CD14-positive monocyte (primary cell): ENCODE measurements around the gene RTN1. TPM values are rescaled to one million over a fixed set of nuclear protein-coding genes. Genes with fewer than 3 reads are reported as not detected.

ENCODE experiments used
- DNase-seq, 3 donors: peaks; one replicate each; pipeline ENCODE4 v3.0.0-alpha.2; 2011 to 2022
- H2AFZ ChIP-seq: 2 replicates; pipeline ENCODE4 v1.6.0; 2012; ENCODE audit warnings: mild to moderate bottlenecking, low read depth, low read length, inconsistent platforms; ENCODE audit not compliant: insufficient read depth, poor library complexity, severe bottlenecking
- H3K27ac ChIP-seq, 2 donors: 1 replicate in 1 of 2; 2 replicates in 1 of 2; pipeline ENCODE4 v1.5.1; 2012 to 2013; ENCODE audit warnings: low read length in 2 of 2, control low read depth in 1 of 2, inconsistent platforms in 1 of 2, low read depth in 1 of 2, mild to moderate bottlenecking in 1 of 2
- H3K27me3 ChIP-seq, 2 donors: one replicate each; pipeline versions ENCODE4 v1.6.0 to v1.6.1; 2011 to 2013; ENCODE audit warnings: low read length in 2 of 2; ENCODE audit not compliant: control insufficient read depth in 2 of 2, insufficient read depth in 2 of 2
- H3K36me3 ChIP-seq, 2 donors: replicated peaks in 1 of 2; 1 replicate in 1 of 2; 2 replicates in 1 of 2; pipeline versions ENCODE4 v1.5.1 to v1.6.1; 2012 to 2013; ENCODE audit warnings: low read length in 2 of 2, control low read depth in 1 of 2, inconsistent platforms in 1 of 2, mild to moderate bottlenecking in 1 of 2; ENCODE audit not compliant: insufficient read depth in 2 of 2, control insufficient read depth in 1 of 2
- H3K4me1 ChIP-seq, 2 donors: 1 replicate in 1 of 2; 2 replicates in 1 of 2; pipeline versions ENCODE4 v1.5.1 to v1.6.1; 2012 to 2013; ENCODE audit warnings: low read length in 2 of 2, control low read depth in 1 of 2, inconsistent platforms in 1 of 2, mild to moderate bottlenecking in 1 of 2, moderate library complexity in 1 of 2; ENCODE audit not compliant: insufficient read depth in 2 of 2, control insufficient read depth in 1 of 2
- H3K4me2 ChIP-seq: replicated peaks from 2 replicates; pipeline ENCODE3; 2012; ENCODE audit warnings: low read length, moderate library complexity, mild to moderate bottlenecking; ENCODE audit not compliant: poor library complexity, severe bottlenecking; ENCODE audit errors: extremely low read depth
- H3K4me3 ChIP-seq, 3 experiments: fragments of 200-600 bp in 1 of 3; sonication (generic) in 1 of 3; replicated peaks in 1 of 3; 1 replicate in 2 of 3; 2 replicates in 1 of 3; pipeline ENCODE4 v1.5.1; 2011 to 2013; ENCODE audit warnings: low read length in 3 of 3, mild to moderate bottlenecking in 3 of 3, control low read depth in 2 of 3, low read depth in 2 of 3, inconsistent platforms in 1 of 3, moderate library complexity in 1 of 3
- H3K79me2 ChIP-seq: 2 replicates; pipeline ENCODE4 v1.6.0; 2012; ENCODE audit warnings: mild to moderate bottlenecking, control low read depth, inconsistent platforms, low read length, moderate library complexity; ENCODE audit not compliant: insufficient read depth
- H3K9ac ChIP-seq: 2 replicates; pipeline ENCODE4 v1.6.0; 2017; ENCODE audit warnings: low read length, mild to moderate bottlenecking; ENCODE audit not compliant: insufficient read depth, poor library complexity, severe bottlenecking
- H3K9me3 ChIP-seq, 2 donors: replicated peaks in 1 of 2; 1 replicate in 1 of 2; 2 replicates in 1 of 2; pipeline versions ENCODE4 v1.5.1 to v1.6.1; 2012 to 2013; ENCODE audit warnings: low read length in 2 of 2, control low read depth in 1 of 2; ENCODE audit not compliant: control insufficient read depth in 1 of 2, insufficient read depth in 1 of 2
- H4K20me1 ChIP-seq: 2 replicates; pipeline ENCODE4 v1.6.0; 2012; ENCODE audit warnings: mild to moderate bottlenecking, low read length, control low read depth, moderate library complexity; ENCODE audit not compliant: insufficient read depth
- H3K27ac Mint-ChIP-seq, 7 donors: one replicate each; pipeline ENCODE4 v1.8.0; 2020; ENCODE audit warnings: mild to moderate bottlenecking in 7 of 7, mixed read lengths in 7 of 7, moderate library complexity in 6 of 7, inconsistent platforms in 2 of 7
- H3K27me3 Mint-ChIP-seq, 3 donors: one replicate each; pipeline ENCODE4 v1.8.0; 2021 to 2022; ENCODE audit warnings: low read depth in 3 of 3, mild to moderate bottlenecking in 3 of 3, mixed read lengths in 3 of 3, moderate library complexity in 3 of 3, inconsistent platforms in 1 of 3
- H3K36me3 Mint-ChIP-seq, 2 donors: one replicate each; pipeline ENCODE4 v1.8.0; 2020; ENCODE audit warnings: mixed read lengths in 2 of 2, inconsistent platforms in 1 of 2, mild to moderate bottlenecking in 1 of 2
- H3K4me1 Mint-ChIP-seq: one replicate; pipeline ENCODE4 v1.8.0; 2020; ENCODE audit warnings: mild to moderate bottlenecking, mixed read lengths
- H3K4me3 Mint-ChIP-seq, 2 donors: one replicate each; pipeline ENCODE4 v1.8.0; 2020; ENCODE audit warnings: mild to moderate bottlenecking in 2 of 2, mixed read lengths in 2 of 2, moderate library complexity in 1 of 2
- H3K9me3 Mint-ChIP-seq, 7 donors: one replicate each; pipeline ENCODE4 v1.8.0; 2020 to 2022; ENCODE audit warnings: mixed read lengths in 7 of 7, mild to moderate bottlenecking in 6 of 7, moderate library complexity in 6 of 7, inconsistent platforms in 2 of 7
- CTCF ChIP-seq: fragments of 200-600 bp; IDR thresholded peaks from one replicate; pipeline ENCODE4 v1.8.0; 2022; ENCODE audit warnings: antibody characterized with exemption, mild to moderate bottlenecking
- WGBS: methylation state at CpG from one replicate; pipeline ENCODE4 v1.1.5; 2013; ENCODE audit warnings: missing lambda C conversion rate; ENCODE audit not compliant: insufficient coverage; 5-methylcytosine and 5-hydroxymethylcytosine counted together
- intact Hi-C, 2 donors: fragments of 100-400 bp; cut with micrococcal nuclease; formaldehyde crosslinking; loops; one replicate each; pipeline versions ENCODE4 v1.15.0 to v1.15.1; 2023
- polyA plus RNA-seq, 3 donors: library from polyadenylated mRNA; depleted of rRNA in 1 of 3; unstranded in 2 of 3; stranded (reverse) in 1 of 3; fragments of 300-500 nt in 2 of 3; fragments of >200 nt in 1 of 3; fragmentation: Illumina TruSeq in 2 of 3; gene quantifications; 1 replicate in 2 of 3; 2 replicates in 1 of 3; pipeline ENCODE4 v1.2.3, GENCODE V29; 2012 to 2021

Gene RTN1
- polyA plus RNA-seq, 3 donors, result 40.2 to 75.1 (median 55.0) TPM

GRCh38 chr14:59913187-59913586 is 42.6 kb upstream of the RTN1 start:
- intact Hi-C loops, result no loop called here
- no peaks in the 10 kb centered on the region for H3K4me1 Mint-ChIP-seq
- WGBS, result no CpG with 5 or more reads among the region's 1 CpG

GRCh38 chr14:59912443-59912842 is 41.9 kb upstream of the RTN1 start:
- H3K9me3 ChIP-seq, result no peaks in the 10 kb centered on the region
- no peaks in the 10 kb centered on the region for H3K36me3 ChIP-seq
- no peak overlapping the region for H3K4me3 ChIP-seq
- no peak overlapping the region for H3K4me2 ChIP-seq
- H3K4me1 ChIP-seq, result no peaks in the 10 kb centered on the region
- peaks cover 5 to 7% (median 7%) of the 10 kb centered on the region in 3 donors for H3K27me3 Mint-ChIP-seq
- no peaks in the 10 kb centered on the region for H3K9me3 Mint-ChIP-seq
- no peaks in the 10 kb centered on the region for H3K36me3 Mint-ChIP-seq
- no peak overlapping the region for H3K27ac Mint-ChIP-seq
- H4K20me1 ChIP-seq, result no peaks in the 10 kb centered on the region
- no peak for DNase-seq
- H3K9ac ChIP-seq, result no peak overlapping the region
- H3K27ac ChIP-seq, result no peak overlapping the region
- intact Hi-C loops, result no loop called here
- no peaks in the 10 kb centered on the region for H3K79me2 ChIP-seq
- no peak for TF ChIP-seq CTCF
- no peaks in the 10 kb centered on the region for H3K4me1 Mint-ChIP-seq
- H3K27me3 ChIP-seq, result peaks cover 0 to 3% of the 10 kb centered on the region in 2 donors
- no peak overlapping the region for H2AFZ ChIP-seq
- WGBS, result 66% methylated on average over 2 of the region's 2 CpGs
- H3K4me3 Mint-ChIP-seq, result no peak overlapping the region

More at GRCh38 chr14:59913187-59913586, 42.6 kb upstream of the RTN1 start:
- H3K9me3 ChIP-seq, result no peaks in the 10 kb centered on the region
- TF ChIP-seq CTCF, result no peak
- H3K27me3 ChIP-seq, result peaks cover 3 to 5% of the 10 kb centered on the region in 2 donors
- peaks cover 5 to 7% (median 5%) of the 10 kb centered on the region in 3 donors for H3K27me3 Mint-ChIP-seq
- H3K4me2 ChIP-seq, result no peak overlapping the region
- no peak overlapping the region for H3K9ac ChIP-seq
- H3K36me3 ChIP-seq, result no peaks in the 10 kb centered on the region
- no peaks in the 10 kb centered on the region for H4K20me1 ChIP-seq
- no peak overlapping the region for H3K27ac Mint-ChIP-seq
- H3K4me1 ChIP-seq, result no peaks in the 10 kb centered on the region
- no peak overlapping the region for H3K27ac ChIP-seq
- no peaks in the 10 kb centered on the region for H3K79me2 ChIP-seq
- no peak overlapping the region for H3K4me3 ChIP-seq
- H3K36me3 Mint-ChIP-seq, result no peaks in the 10 kb centered on the region
- no peak overlapping the region for H3K4me3 Mint-ChIP-seq
- H3K9me3 Mint-ChIP-seq, result no peaks in the 10 kb centered on the region
- DNase-seq, result no peak
- H2AFZ ChIP-seq, result no peak overlapping the region
